GM12878 (cell line): ENCODE measurements around the gene SFN. TPM values are rescaled to one million over a fixed set of nuclear protein-coding genes. Genes with fewer than 3 reads are reported as not detected.

Experiments used
- ATAC-seq: fragments of 200-7000 bp; cut with Tn5 transposase; 3 replicates; pipeline ENCODE4 v1.9.1; 2020; ENCODE audit warnings: mild to moderate bottlenecking, moderate library complexity
- BruUV-seq: library from RNA; stranded (reverse); fragments of 400-500 nt; replicated peaks from 2 replicates; lab custom pipeline; 2021; lab: Mats Ljungman, UMichigan
- CTCF ChIA-PET: fragments of 300-600 bp; sonication (Branson Sonifier 250); formaldehyde crosslinking; extraction: SDS; loops from one replicate; lab custom pipeline; 2021; ENCODE audit warnings: inconsistent platforms; lab: Yijun Ruan, JAX
- POLR2A ChIA-PET: fragments of 350-600 bp; formaldehyde crosslinking; extraction: SDS; loops from one replicate; lab custom pipeline; 2021; ENCODE audit warnings: inconsistent platforms; lab: Charles Lee
- RAD21 ChIA-PET: fragments of 300-600 bp; sonication (Branson Sonifier 250); formaldehyde crosslinking; loops from one replicate; lab custom pipeline; 2023; ENCODE audit warnings: antibody characterized with exemption; ENCODE audit not compliant: unreplicated experiment; lab: Charles Lee
- SMC1A ChIA-PET: fragments of 300-600 bp; sonication (Branson Sonifier 250); formaldehyde crosslinking; loops from one replicate; lab custom pipeline; 2023; ENCODE audit not compliant: unreplicated experiment, uncharacterized antibody; lab: Charles Lee
- DNase-seq: peaks from one replicate; pipeline ENCODE4 v3.0.0-alpha.2; 2011; ENCODE audit warnings: low read depth, low spot score
- FAIRE-seq: peaks from 3 replicates; lab custom pipeline; 2011; peaks lifted over from hg19 to GRCh38; lab: Jason Lieb, UNC
- H2AFZ ChIP-seq: 2 replicates; pipeline ENCODE4 v1.6.0; 2011; ENCODE audit warnings: low read depth, low read length, control low read depth; ENCODE audit not compliant: control insufficient read depth
- H3K27ac ChIP-seq: 2 replicates; pipeline ENCODE4 v1.5.1; 2011; ENCODE audit warnings: control low read depth; ENCODE audit not compliant: control insufficient read depth, insufficient read depth
- H3K27me3 ChIP-seq, 2 experiments: replicated peaks in 1 of 2; 2 replicates each; pipeline versions ENCODE4 v1.6.0 to v1.6.1; 2011; ENCODE audit warnings: low read length in 1 of 2; ENCODE audit not compliant: control insufficient read depth in 2 of 2, insufficient read depth in 2 of 2
- H3K36me3 ChIP-seq, 2 experiments: 2 replicates each; pipeline ENCODE4 v1.5.1; 2011; ENCODE audit warnings: low read length in 1 of 2; ENCODE audit not compliant: control insufficient read depth in 2 of 2, insufficient read depth in 2 of 2
- H3K4me1 ChIP-seq: 2 replicates; pipeline ENCODE4 v1.6.1; 2011; ENCODE audit warnings: mild to moderate bottlenecking, low read length, moderate library complexity, mixed read lengths; ENCODE audit not compliant: control insufficient read depth, insufficient read depth
- H3K4me2 ChIP-seq: 2 replicates; pipeline ENCODE4 v1.6.0; 2011; ENCODE audit warnings: control low read depth; ENCODE audit not compliant: control insufficient read depth, insufficient read depth
- H3K4me3 ChIP-seq: fragments of 200-600 bp; sonication (generic); 2 replicates; pipeline ENCODE4 v1.5.1; 2016
- H3K79me2 ChIP-seq: 2 replicates; pipeline ENCODE4 v1.6.0; 2011; ENCODE audit warnings: low read length; ENCODE audit not compliant: control insufficient read depth, insufficient read depth
- H3K9ac ChIP-seq: 2 replicates; pipeline ENCODE4 v1.8.0; 2011; ENCODE audit warnings: low read length, control low read depth, mixed read lengths; ENCODE audit not compliant: control insufficient read depth, insufficient read depth
- H3K9me3 ChIP-seq: replicated peaks from 3 replicates; pipeline ENCODE4 v1.5.1; 2011; ENCODE audit warnings: mild to moderate bottlenecking, low read length; ENCODE audit not compliant: control insufficient read depth, insufficient read depth
- H4K20me1 ChIP-seq: 2 replicates; pipeline ENCODE4 v1.6.0; 2011; ENCODE audit not compliant: control insufficient read depth, insufficient read depth
- ATF7 ChIP-seq: fragments of 450-650 bp; IDR thresholded peaks from 2 replicates; pipeline ENCODE4 v1.6.1; 2016; ENCODE audit warnings: low read depth, mild to moderate bottlenecking
- BHLHE40 ChIP-seq, 2 experiments: fragments of 450-650 bp in 1 of 2; IDR thresholded peaks; 2 replicates each; pipeline ENCODE4 v1.6.1; 2011 to 2017; ENCODE audit warnings: low read depth in 2 of 2, borderline replicate concordance in 1 of 2, improper control_type of control experiment in 1 of 2, low read length in 1 of 2, mild to moderate bottlenecking in 1 of 2
- EP300 ChIP-seq, 2 experiments: fragments of 150-350 bp in 1 of 2; IDR thresholded peaks; 2 replicates each; pipeline ENCODE4 v1.6.1; 2011 to 2012; ENCODE audit warnings: low read depth in 2 of 2, low read length in 2 of 2, borderline replicate concordance in 1 of 2, improper control_type of control experiment in 1 of 2, inconsistent platforms in 1 of 2; ENCODE audit not compliant: control insufficient read depth in 1 of 2
- EZH2 ChIP-seq: IDR thresholded peaks from 2 replicates; pipeline ENCODE4 v1.6.1; 2012; ENCODE audit warnings: low read depth, mild to moderate bottlenecking, control low read depth, inconsistent platforms, low read length, borderline replicate concordance; ENCODE audit not compliant: control insufficient read depth
- KAT2A ChIP-seq: conservative IDR thresholded peaks from 2 replicates; pipeline ENCODE4 v1.6.1; 2011; ENCODE audit warnings: low read depth, low read length; ENCODE audit not compliant: control insufficient read depth
- MTA2 ChIP-seq: fragments of 450-650 bp; IDR thresholded peaks from 2 replicates; pipeline ENCODE4 v1.6.1; 2016; ENCODE audit warnings: low read depth, mild to moderate bottlenecking, moderate library complexity
- NBN ChIP-seq: fragments of 450-650 bp; IDR thresholded peaks from 2 replicates; pipeline ENCODE4 v1.6.1; 2016
- NKRF ChIP-seq: fragments of 450-650 bp; conservative IDR thresholded peaks from 2 replicates; pipeline ENCODE4 v1.6.1; 2017; ENCODE audit warnings: mild to moderate bottlenecking, moderate library complexity
- NR2C1 ChIP-seq: fragments of 450-650 bp; IDR thresholded peaks from 2 replicates; pipeline ENCODE4 v1.6.1; 2017; ENCODE audit warnings: antibody characterized with exemption, mild to moderate bottlenecking, moderate library complexity
- PAX8 ChIP-seq: fragments of 450-650 bp; IDR thresholded peaks from 2 replicates; pipeline ENCODE4 v1.6.1; 2017; ENCODE audit warnings: mild to moderate bottlenecking, moderate library complexity
- RAD21 ChIP-seq: IDR thresholded peaks from 2 replicates; pipeline ENCODE4 v1.6.1; 2011; ENCODE audit warnings: mild to moderate bottlenecking, low read depth, low read length, moderate library complexity; ENCODE audit not compliant: insufficient read depth
- RAD51 ChIP-seq: fragments of 450-650 bp; IDR thresholded peaks from 2 replicates; pipeline ENCODE4 v1.6.1; 2016; ENCODE audit warnings: moderate library complexity, mild to moderate bottlenecking, inconsistent platforms
- RBBP5 ChIP-seq: fragments of 200-600 bp; sonication (generic); conservative IDR thresholded peaks from 2 replicates; pipeline ENCODE4 v1.6.1; 2016
- SKIL ChIP-seq: fragments of 450-650 bp; IDR thresholded peaks from 2 replicates; pipeline ENCODE4 v1.6.1; 2017; ENCODE audit warnings: mild to moderate bottlenecking, low read depth, inconsistent platforms; ENCODE audit not compliant: poor library complexity, severe bottlenecking
- SMC3 ChIP-seq: IDR thresholded peaks from 2 replicates; pipeline ENCODE4 v1.6.1; 2011; ENCODE audit warnings: low read length, improper control_type of control experiment, borderline replicate concordance
- WGBS: methylation state at CpG from one replicate; pipeline ENCODE4 v1.1.6; 2016; ENCODE audit warnings: low lambda C conversion rate; ENCODE audit not compliant: insufficient replicate concordance, insufficient coverage; ENCODE audit errors: missing lambda C conversion rate; 5-methylcytosine and 5-hydroxymethylcytosine counted together
- in situ Hi-C: fragments of 300-500 bp; cut with MboI; formaldehyde crosslinking; loops from 9 replicates; pipeline ENCODE4 v1.14.3; 2018; ENCODE audit warnings: mixed read lengths
- intact Hi-C: fragments of 100-400 bp; cut with micrococcal nuclease; formaldehyde crosslinking; loops from one replicate; pipeline ENCODE4 v1.14.2; 2022; ENCODE audit not compliant: unreplicated experiment
- polyA plus RNA-seq, 11 experiments: library from polyadenylated mRNA; depleted of rRNA in 4 of 11; unstranded in 6 of 11; stranded (reverse) in 5 of 11; fragments of >200 nt; fragmentation: Nextera tagmentation in 4 of 11; fragmentation: Illumina TruSeq in 1 of 11; extraction: Ambion mirVana in 4 of 11; extraction: Trizol in 1 of 11; gene quantifications; 1 replicate in 1 of 11; 2 replicates in 10 of 11; pipeline versions ENCODE4 v1.2.1 to v1.2.3, GENCODE V29; 2011 to 2016; ENCODE audit warnings: inconsistent platforms in 2 of 11, missing spikeins in 2 of 11, low read depth in 1 of 11
- total RNA-seq, 4 experiments: library from RNA; depleted of rRNA in 3 of 4; stranded (reverse); fragments of >200 nt in 3 of 4; fragmentation: Illumina TruSeq in 1 of 4; extraction: Trizol in 1 of 4; gene quantifications; 2 replicates each; pipeline versions ENCODE4 v1.2.1 to v1.2.3, GENCODE V29; 2013 to 2021

SFN gene
- total and polyA plus RNA-seq, 10 of the 15 experiments (the other 5 are each of a cell fraction or from before 2014, with no cell fraction given), result 0.19 to 2.9 (median 1.0) TPM

- ChIA-PET SMC1A (interaction anchor here (0.6 to 4.4 kb wide), 9 partner anchors 8 to 287 kb away, joined by 3 to 18 read pairs (median 3); partner anchors contain the start of gene GPATCH3), RAD21 (interaction anchor here (0.5 to 2.0 kb wide), 7 partner anchors 11 to 389 kb away, joined by 3 to 12 read pairs (median 3); partner anchors contain the start of genes GPATCH3 and PIGV), POLR2A (interaction anchor here (0.5 to 3.1 kb wide), 7 partner anchors 10 to 265 kb away, joined by 3 to 33 read pairs (median 7); partner anchors contain the start of genes GPATCH3 and SLC9A1), CTCF (interaction anchor here (0.6 to 4.8 kb wide), 11 partner anchors 9 to 359 kb away, joined by 3 to 31 read pairs (median 6); partner anchors contain the start of gene GPATCH3)
- Histone ChIP-seq H3K9me3 (no peaks in the 10 kb centered on the region), H3K27ac (peak within 1 kb of the TSS; percentile 82), H3K9ac (peak within 1 kb of the TSS; percentile 92), H4K20me1 (0 out of 2 replicates have a peak, but pooled peaks cover 3% of the 10 kb centered on the region), H3K27me3 (no peaks in the 10 kb centered on the region), H3K4me1 (peaks cover 9% of the 10 kb centered on the region), H3K36me3 (peaks cover 9 to 14% of the 10 kb centered on the region in 2 experiments), H3K4me2 (peak within 1 kb of the TSS; percentile 99), H2AFZ (peak within 1 kb of the TSS; percentile 71), H3K79me2 (peaks cover 23% of the 10 kb centered on the region), H3K4me3 (peak within 1 kb of the TSS; percentile 96)
- in situ Hi-C loops (no loop called here), intact Hi-C loops (no loop called here)
- 1% methylated on average over 89 of the region's 89 CpGs for WGBS
- no TSS peak for BruUV-seq
- FAIRE-seq (peak; percentile 91), ATAC-seq (peak; percentile 98), DNase-seq (peak; percentile 46)
- TF ChIP-seq NKRF (peak; percentile 84), RAD21 (no peak), SMC3 (no peak), EP300 (IDR thresholded peaks at IDR 0.05; ENCODE audit: borderline replicate concordance in 1 of 2, control insufficient read depth in 1 of 2, low read depth in 2 of 2, low read length in 2 of 2) (no peak; a peak in 1 of 4 replicates), RAD51 (no peak), MTA2 (no peak), BHLHE40 (IDR thresholded peaks at IDR 0.05; ENCODE audit: borderline replicate concordance in 1 of 2, low read depth in 2 of 2, low read length in 1 of 2) (peak in 1 of 2 experiments; percentile 29; a peak in 1 of 4 replicates), PAX8 (no peak), KAT2A (no peak), ATF7 (no peak), NR2C1 (no peak), NBN (no peak), EZH2 (no peak), RBBP5 (no peak), SKIL (no peak)
Observed at GRCh38 chr1:26889551-26890466, 26.9 kb downstream of the SFN start, which contains the start of gene GPN2. Gene GPN2, minus strand, starts transcription at chr1:26890283. Its CDS starts 187 bp downstream, at chr1:26890096.
